Hypothalamus (tissue), 51 donors: Measurements from ENCODE around the gene STYXL2.

Experiments used
- DNase-seq, 51 donors: peaks; one replicate each; lab custom pipeline; 2025; lab: John Stamatoyannopoulos, UW

The STYXL2 gene

DNA sequence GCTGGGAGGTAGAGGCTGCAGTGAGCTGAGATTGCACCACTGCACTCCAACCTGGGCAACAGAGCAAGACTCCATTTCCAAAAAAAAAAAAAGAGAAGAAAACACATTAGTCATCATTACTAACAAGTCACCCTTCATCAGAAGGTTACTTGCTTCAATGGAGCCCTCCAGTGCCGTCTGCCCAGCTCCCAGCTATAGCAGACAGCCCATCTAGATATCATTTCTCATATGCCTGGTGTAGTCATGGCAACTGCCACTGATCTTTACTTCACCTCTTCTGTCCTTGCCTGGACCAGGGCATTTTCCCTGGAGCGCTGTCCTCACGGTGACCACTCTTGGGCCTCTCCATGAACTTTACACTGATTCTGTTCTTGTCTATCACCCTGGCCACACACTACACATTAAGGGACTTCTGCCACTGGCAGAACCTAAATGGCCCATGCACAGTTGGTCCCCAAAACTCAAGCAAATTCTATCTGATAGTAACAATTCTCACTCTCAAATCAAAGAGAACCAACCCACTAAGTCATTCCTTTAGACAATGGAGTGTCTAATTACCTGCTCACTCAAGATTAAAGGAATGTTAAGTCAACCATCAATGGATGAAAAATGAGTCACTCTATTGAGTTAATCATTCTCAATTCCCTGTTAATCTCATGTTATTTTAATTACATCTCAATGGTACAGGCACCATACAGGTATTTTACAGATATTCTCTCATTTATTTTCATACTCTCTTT is 16.6 kb upstream of the STYXL2 start:
- DNase-seq: no peak

DNA sequence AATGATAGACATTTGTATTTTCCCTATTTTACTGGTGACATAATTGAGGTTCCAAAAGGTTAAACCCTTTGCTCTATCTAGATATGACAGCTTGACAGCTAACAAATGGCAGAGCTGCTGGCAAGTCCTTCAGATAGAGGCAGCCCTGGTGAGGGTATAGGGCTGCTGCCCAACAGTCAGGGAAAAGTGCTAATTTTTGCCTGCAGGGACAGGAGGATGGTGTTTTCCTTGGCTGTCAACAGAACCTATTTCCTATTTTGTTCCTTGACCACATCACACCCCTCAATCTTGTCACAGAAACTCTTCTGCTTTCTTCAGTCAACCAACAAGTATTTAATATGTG is 16.0 kb upstream of the STYXL2 start:
- no peak for DNase-seq

DNA sequence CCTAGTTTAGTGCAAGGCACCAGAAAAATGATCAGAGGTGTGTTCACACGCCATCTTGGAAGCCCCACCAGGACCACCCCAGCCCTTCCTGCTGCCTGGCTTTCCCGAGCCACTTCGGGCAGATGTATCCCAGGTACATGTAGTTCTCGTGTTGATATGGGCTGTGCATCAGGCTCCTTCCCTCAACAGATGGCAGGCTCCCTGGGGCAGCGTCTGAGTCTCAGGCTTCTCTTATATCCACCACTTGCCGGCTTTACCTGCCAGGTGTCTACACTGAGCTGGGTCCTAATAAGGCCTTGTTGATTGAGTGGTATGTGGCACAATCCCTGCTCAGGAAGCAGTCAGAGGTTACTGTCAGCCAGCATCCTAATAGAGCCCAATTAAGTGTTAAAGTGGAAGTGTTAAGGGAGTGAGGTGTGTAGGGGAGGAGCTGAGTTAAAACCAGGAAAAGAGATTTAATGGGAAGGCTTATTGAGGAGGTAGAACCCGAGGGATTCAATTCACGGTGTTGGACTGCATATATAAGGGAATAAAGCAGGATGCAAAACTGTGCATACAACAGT is 12.2 kb upstream of the STYXL2 start:
- no peak for DNase-seq

DNA sequence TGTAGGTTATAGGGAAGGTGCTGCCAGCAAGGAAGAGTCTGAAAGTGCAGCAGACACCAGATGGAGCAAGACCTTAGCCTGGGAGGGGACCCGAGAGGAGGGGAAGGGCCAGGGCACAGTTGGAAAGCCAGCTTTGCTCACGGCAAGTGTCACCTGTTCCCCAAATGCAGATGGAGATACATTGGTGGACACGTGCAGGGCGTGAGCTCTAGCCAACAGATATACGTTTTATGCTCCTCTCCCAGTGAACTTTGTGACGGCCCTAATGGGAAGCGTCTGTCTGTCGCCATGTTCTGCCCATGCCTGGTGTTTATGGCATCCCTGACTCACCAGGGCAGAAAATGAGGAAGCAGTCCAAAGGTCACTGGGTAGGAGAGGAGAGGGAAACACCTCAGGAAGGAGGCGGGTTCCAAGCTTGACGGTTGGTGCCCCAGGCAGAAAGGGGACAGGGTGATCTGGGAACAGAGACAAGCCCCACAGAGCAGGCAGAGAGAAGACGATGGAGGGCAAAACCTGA is 11.3 kb upstream of the STYXL2 start:
- DNase-seq: no peak

DNA sequence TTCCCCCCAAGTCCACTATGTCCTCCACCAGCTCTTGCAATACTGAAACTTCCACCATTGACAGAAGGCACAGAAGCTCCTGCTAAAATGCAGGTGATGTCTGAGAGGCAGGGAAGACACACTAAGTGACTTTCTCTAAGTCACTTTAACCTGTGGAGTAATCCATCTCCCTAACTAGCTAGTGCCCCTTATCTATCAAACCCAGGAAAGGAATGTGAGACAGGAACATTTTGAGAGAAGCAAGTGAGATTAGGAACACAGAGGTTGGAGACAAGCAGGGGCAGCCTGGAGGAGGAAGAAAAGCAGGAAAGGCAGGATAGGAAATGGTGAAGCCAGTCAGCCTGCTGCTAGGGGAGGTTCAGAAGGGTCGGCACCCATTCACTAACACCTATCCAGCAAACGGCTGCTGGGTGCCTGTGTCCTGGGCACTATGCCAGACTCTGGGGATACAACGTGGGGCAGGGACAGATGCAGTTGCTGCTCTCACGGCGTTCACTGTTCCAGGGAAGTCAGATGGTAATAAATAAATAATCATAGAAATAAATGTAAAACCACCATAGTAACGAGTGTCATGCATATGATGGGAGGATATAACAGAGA is 10.7 kb upstream of the STYXL2 start:
- no peak for DNase-seq

DNA sequence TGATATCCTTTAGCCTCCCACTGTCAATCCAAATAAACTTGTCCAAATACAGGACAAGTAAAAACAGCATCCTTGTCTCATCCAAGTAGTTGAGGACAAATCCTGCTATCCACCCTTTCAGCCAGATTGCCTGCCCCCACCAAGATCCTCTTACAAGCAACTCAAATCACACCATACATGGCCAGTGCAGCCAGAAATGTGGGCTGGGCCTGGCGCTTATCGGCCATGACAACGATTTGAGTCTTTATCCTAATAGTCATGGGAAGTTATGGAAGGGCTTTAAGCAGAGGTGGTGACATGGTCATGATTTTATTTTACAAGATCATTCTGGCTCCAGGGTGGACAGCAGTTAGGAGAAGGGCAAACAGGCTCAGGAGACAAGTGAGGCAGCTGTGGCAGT is 10.0 kb upstream of the STYXL2 start:
- no peak for DNase-seq

DNA sequence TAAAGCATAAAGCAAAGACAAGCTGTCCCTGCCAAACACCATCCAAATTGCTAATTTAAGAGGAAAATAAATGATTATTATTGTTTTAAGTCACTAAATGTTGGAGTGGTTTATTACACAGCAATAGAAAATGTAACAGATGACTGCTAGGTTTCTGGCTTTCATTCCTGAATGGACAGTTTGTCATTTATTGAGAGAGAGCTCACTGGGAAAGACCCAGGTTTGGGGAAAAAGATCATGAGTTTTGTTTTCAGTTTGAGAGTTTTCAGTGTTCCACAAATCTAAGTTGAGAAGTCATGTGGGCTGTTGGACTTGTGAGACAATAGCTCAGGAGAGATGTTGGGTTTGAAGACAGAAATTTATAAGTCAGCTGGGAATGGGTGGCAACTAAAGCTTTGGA is 9.1 kb upstream of the STYXL2 start:
- no peak for DNase-seq

DNA sequence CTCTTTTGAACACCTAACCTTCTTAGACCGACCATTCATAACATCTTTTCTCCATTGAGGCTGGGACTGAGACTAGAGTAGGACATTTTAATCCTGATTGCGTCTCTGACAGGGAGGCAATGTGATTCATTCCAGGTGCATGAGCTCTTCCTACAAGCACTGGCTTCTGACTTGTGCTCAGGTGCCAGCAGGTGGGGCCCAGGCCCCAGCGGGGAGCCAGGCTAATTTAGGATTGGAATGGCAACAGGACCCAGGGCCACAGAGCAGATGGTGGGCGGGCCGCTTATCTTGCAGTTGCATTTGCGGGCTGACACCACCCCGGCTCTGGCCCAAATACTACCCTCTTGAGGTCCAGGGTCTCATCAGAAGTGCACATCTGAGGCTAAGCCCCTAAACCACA is 7.8 kb upstream of the STYXL2 start:
- DNase-seq: no peak

DNA sequence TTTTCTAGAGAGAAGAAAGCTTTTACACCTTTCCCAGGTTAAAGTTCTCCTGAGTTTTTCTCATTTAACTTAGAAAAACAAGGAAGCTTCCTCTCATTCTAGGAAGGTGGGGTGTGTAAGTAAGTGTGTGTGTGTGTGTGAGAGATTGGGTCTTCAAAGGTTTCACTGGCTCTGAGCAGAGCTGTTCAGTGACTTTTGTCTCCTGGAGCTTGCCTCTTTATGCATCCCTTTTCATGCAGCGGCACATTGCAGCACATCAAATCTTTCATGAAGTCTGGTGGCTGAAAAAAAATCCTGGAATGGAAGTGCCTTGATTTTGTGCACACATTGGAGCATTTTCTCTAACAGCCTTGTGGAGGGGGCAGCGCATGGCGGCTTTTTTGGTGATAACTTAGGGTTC is 7.1 kb upstream of the STYXL2 start:
- no peak for DNase-seq

DNA sequence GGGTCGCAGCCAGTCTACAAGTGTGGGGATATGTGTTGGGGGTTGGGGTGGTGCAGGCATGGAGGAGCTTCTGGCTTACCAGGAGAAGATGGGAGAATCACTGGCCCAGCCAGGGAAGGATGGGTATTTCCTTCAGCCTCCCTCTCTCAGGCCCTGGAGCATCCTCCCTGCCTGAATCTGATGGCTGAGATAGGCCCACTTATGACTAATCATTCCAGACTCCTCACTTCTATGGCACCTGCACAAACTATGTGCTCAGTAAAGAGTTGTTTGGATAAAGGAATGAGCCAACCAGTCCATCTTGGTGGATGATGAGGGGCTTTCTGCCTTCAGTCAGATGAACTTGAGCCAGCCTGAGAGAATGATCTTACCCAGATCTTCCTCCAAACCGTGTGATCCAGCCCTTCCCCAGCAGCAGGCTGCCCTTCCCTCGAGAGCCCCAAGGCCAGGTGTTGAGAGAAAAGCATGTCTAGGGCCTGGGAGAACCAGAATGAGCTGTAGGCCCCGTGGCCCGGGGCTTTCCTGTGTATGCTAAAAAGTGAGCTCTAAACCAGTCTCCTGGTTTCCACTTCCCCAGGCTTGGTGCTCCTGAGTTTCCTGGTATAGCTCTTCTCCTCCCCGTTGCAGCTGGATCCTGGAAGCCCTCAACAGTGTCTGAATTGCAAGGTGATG is 5.0 kb upstream of the STYXL2 start:
- no peak for DNase-seq

DNA sequence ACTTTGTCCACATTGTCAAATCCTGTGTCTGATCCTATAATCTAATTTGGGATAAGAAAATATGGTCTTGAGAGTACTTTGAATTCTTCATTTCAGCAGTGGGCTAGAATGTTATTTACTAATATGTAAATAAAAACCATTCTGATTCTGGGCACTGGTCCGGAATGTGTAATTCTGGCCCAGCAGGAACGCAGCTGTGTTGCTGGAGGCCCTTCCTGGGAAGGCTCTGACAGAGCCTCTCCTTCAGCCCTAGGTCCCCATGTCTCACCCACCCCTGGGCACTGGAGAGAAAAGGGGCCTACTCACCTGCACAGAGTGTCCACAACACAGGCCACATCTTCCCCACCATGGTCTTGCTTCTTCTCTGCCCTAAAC is 3.9 kb upstream of the STYXL2 start:
- no peak for DNase-seq

DNA sequence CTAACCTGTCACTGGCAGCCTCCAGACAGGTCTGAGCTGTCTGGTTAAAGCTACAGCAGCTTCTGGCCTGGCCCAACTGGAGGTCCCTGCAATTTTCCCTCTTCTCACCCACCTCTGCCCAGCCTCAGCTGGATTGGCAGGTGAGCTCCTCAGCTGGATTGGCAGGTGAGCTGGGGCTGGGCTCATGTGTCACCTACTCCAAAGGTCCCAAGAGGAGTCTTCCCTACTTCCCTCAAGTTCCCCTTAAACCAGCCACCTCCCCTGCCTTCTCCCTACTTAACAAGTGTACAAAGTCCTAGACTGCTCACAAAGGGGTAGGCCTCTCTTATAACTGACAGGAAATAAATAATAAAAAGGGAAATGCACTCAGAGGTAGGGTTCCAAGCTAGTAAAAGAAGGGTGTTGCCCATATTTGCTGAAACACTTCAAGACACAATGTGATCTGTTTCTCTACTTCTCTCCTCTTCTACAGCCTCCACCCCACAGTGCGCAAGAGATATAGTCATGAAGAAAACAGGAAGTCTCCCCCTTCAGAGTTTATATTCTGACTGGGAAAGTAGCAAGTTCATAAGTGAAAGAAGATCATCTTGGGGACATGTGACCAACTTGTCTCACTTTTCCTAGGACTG is 3.4 kb upstream of the STYXL2 start, which contains the start of gene GPA33:
Gene GPA33 (minus strand): TSS at position 64 of the 629 bp plus-strand sequence. CDS start 90 bp downstream, outside the sequence.
- no peak for DNase-seq

DNA sequence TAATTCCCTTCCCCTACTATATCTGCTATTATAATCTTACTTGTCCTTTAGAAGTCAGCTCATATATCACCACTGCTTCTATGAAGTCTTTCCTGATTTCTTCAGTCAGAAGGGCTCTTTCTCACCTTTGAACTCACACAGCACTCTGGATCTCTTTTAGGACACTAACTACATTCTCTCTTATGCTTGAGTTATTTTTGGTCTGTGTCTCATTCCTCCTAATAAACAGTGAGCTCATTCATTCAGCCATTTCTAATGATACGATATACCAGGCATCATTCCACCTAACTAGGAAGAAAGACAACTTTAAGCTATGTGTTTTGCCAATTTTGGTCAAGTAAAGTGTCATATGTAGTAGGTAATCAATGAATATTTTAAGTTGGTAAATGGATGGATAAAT is 1.2 kb upstream of the STYXL2 start:
- no peak for DNase-seq

DNA sequence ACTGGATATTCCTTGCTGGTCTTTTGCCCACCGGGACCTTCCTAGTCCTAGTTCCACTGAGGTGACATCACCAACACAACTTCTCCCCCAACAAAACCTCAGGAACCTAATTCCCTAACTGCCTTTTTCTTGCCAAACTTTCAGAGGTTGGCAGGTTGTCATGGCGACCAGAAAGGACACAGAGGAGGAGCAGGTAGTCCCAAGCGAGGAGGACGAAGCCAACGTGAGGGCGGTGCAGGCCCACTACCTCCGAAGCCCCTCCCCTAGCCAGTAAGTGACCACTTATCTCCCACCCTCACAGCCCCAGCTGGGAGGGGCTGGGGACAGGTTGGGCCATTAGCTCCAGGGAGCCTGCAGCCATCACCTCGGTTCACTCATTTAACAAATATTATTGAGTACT is 815 bp downstream of the STYXL2 start:
- no peak for DNase-seq

DNA sequence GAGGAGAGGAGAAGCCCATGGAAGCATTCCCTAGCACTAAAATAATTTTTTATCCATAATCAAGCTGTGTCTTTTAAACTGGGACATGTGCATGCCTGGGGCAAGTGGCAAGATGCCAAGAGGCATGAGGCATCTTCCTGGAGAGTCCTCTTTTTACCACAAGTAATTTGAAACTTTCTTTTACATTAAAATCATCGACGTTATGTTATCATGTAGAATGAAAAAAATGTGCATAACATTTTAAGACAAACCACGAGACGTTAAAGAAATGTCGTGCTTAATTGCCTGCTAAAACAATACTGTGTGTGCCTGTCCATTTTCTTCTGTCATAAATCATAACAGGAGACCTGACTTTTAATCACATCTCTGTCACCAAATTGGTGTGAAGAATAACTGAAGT is 1.5 kb downstream of the STYXL2 start:
- no peak for DNase-seq

DNA sequence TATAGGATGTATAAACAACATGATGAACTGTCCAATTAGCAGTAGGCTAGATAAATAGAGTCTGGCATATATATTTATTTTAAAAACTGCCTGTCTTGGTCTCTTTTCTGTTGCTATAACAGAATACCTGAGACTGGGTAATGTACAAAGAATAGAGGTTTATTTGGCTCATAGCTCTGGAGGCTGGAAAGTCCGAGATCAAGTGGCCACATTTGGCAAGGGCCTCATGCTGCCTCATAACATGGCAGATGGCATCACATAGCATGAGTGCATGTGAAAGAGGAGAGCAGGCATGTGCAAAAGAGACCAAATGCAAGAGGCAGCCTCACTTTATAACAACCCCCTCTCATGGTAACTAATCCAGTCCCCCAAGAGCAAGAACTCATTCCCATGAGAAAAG is 6.0 kb downstream of the STYXL2 start:
- DNase-seq: no peak

DNA sequence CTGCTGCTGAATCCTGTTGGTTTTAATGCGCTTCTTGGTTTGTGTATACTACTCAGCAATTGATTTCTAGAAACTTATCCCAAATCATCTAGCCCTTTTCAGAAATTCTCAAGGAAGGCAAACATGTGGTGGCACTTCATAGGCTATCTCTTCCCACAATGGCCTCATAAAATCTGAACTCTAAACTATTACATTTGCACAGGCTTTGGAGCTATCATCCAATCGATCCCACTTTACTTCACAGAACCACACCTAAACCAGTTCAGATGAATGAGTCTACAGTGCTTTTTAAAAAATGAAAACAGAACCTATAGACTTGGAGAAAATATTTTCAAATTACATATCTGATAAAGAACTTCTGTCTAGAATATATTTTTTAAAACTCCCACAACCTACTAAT is 6.9 kb downstream of the STYXL2 start:
- DNase-seq: no peak

DNA sequence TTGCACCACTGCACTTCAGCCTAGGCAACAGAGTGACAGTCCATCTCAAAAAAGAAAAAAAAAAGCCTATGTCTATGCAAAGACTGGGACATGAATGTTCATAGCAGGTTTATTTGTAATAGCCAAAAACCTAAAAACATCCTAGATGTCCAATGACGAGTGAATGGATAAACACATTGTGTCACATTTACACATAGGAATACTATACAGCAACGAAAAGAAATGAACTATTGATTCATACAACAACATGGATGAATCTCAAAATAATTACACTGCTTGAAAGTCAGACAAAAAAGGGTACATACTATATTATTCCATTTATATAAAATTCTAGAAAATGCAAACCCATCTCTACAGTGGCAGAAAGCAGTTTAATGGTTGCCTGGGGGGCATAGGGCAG is 7.9 kb downstream of the STYXL2 start:
- DNase-seq: no peak

DNA sequence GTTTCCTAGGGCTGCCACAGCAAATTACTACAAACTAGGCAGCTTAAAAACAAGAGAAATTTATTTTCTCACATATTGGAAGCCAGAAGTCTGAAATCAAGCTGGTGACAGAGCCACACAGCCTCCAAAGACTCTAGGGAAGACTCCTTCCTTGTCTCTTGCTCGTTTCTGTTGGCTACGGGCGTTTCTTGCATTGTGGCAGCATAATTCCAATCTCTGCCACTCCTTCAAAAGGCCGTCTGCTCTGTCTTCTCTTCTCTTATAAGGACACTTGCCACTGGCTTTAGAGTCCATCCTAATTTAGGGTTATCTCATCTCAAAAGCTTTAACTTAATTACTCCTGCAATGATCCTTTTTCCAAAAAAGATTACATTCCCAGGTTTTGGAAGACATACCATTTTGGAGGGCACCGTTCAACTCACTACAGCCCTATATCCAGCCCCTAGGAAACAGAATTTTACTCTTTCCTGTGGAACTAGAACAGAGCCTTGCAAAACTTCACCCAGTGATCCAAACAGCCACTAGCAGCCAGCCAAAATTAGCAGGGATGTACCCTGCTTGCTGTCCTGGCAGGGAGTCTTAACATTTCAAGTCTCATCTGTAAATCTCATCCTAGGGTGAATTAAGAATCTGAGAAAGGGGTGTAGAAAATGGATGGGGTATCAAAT is 9.2 kb downstream of the STYXL2 start:
- no peak for DNase-seq

DNA sequence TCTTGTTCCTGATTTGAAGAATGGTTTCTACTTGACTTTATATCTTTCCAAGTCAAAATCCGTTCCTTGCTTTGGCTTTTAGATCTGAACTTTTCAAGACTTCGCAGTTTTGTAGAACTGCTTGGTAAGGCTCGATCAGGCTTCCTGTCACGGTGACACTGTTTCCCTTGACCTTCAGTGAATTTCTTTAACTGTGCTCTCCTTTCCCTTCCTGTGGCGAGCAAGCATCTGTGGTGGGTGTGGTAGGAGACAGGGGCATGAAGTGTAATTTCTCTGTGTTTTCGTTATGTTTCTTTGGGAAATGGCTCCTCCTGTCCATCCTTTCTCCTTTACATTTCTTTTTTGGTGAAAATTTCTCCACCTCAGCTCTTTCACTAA is 10.4 kb downstream of the STYXL2 start:
- DNase-seq: no peak
